ENCODE data around the gene GSTA3. TPM values are rescaled to one million over a fixed set of nuclear protein-coding genes. Genes with fewer than 3 reads are reported as not detected.
A peak's percentile ranks its signal among the peaks of the same experiment; 100 is the strongest.

Gene GSTA3
- total and polyA plus RNA-seq, 2 of the 13 experiments (the other 11 are each of a cell fraction or from before 2014, with no cell fraction given), result not detected

DNA sequence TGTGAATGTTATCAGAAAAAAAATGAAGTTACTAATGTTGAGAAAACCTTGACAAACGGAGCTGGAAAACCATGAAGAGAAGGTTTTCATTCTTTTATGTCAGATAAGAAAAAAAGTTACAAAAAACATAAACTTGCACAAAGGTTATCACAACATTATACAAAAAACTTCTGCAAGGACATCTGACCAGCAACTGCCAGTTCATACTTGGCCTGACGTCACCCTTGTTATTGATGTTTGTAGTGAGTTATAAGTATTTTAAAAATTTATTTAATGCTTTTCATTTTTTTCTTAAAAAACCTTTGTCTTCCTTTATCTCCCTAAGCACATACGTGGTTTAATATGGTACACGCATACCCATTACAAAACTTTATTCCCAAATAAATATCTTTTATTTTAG, 16.3 kb downstream of the GSTA3 start:
- no peak overlapping the region for H2AFZ ChIP-seq (ENCODE audit: low read length)
- H3K4me2 ChIP-seq (ENCODE audit: low read depth, low read length), result no peak overlapping the region
- intact Hi-C loops (cut with micrococcal nuclease; ENCODE audit: unreplicated experiment) (no loop called here), in situ Hi-C loops (cut with HindIII; ENCODE audit: extremely low pct_ligation_motif_present, low pct_unique_long_range_greater_than_20kb) (no loop called here)
- no peaks in the 10 kb centered on the region for H3K36me3 ChIP-seq (replicated peaks in 1 of 2; ENCODE audit: control insufficient read depth in 1 of 2, insufficient read depth in 2 of 2, low read length in 2 of 2)
- H3K4me3 ChIP-seq (replicated peaks in 1 of 3; ENCODE audit: insufficient read depth in 1 of 3, low read depth in 2 of 3, low read length in 3 of 3), result no peak overlapping the region
- FAIRE-seq (no peak), DNase-seq (ENCODE audit: low spot score) (no peak), ATAC-seq (no peak)
- CTCF ChIA-PET (ENCODE audit: low intra/inter-chr PET ratio, low total read pairs), result no interaction called here
- 49% methylated on average over 4 of the region's 4 CpGs for WGBS (ENCODE audit: low lambda C conversion rate)
- H3K4me1 ChIP-seq (ENCODE audit: insufficient read depth, low read length), result 0 out of 2 replicates have a peak, but pooled peaks cover 9% of the 10 kb centered on the region
- no peak overlapping the region for H3K27ac ChIP-seq (ENCODE audit: extremely low read length, insufficient read depth, low read length)
- no peak overlapping the region for H3K9ac ChIP-seq (ENCODE audit: insufficient read depth, low read depth, low read length)
- H3K9me3 ChIP-seq (ENCODE audit: low read length), result peaks cover 9% of the 10 kb centered on the region; the same call in 1 of the 2 replicates
- H3K79me2 ChIP-seq (ENCODE audit: insufficient read depth, low read length), result no peaks in the 10 kb centered on the region
- no peaks in the 10 kb centered on the region for H4K20me1 ChIP-seq (ENCODE audit: insufficient read depth, low read length)
- POLR2A ChIA-PET, result no interaction called here
- H3K27me3 ChIP-seq (ENCODE audit: control insufficient read depth in 1 of 2, insufficient read depth in 2 of 2, low read length in 2 of 2), result peaks cover 0 to 3% of the 10 kb centered on the region in 2 experiments; a peak in 2 of 5 replicates
- no peak for TF ChIP-seq ZNF441 (CRISPR knock-in tag; IDR thresholded peaks at IDR 0.05; ENCODE audit: borderline replicate concordance)
- peak; percentile 49; the same call in 1 of the 2 replicates for TF ChIP-seq CREB1 (IDR thresholded peaks at IDR 0.05)
- no peak for TF ChIP-seq CREB1 (CRISPR knock-in tag; IDR thresholded peaks at IDR 0.05)
- no peak for TF ChIP-seq PHF20 (CRISPR knock-in tag; IDR thresholded peaks at IDR 0.05)
- no peak for TF ChIP-seq ZNF746 (CRISPR knock-in tag; IDR thresholded peaks at IDR 0.05)
- BruUV-seq (replicated peaks), result no TSS peak

DNA sequence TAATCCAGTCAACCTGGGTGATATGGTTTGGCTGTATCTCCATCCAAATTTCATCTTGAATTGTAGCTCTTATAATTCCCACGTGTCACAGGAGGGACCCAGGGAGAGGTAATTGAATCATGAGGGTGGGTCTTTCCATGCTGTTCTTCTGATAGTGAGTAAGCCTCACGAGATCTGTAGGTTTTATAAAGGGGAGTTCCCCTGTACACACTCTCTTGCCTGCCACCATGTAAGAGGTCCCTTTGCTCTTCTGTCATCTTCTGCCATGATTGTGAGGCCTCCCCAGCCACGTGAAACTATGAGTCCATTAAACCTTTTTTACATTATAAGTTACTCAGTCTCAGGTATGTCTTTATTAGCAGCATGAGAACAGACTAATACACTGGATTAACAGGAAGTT, 19.5 kb downstream of the GSTA3 start:
- Histone ChIP-seq H3K36me3 (replicated peaks in 1 of 2; ENCODE audit: control insufficient read depth in 1 of 2, insufficient read depth in 2 of 2, low read length in 2 of 2) (no peaks in the 10 kb centered on the region), H4K20me1 (ENCODE audit: insufficient read depth, low read length) (no peaks in the 10 kb centered on the region), H3K27me3 (ENCODE audit: control insufficient read depth in 1 of 2, insufficient read depth in 2 of 2, low read length in 2 of 2) (peaks cover 0 to 3% of the 10 kb centered on the region in 2 experiments; a peak in 2 of 5 replicates), H3K79me2 (ENCODE audit: insufficient read depth, low read length) (no peaks in the 10 kb centered on the region), H3K4me1 (ENCODE audit: insufficient read depth, low read length) (0 out of 2 replicates have a peak, but pooled peaks cover 9% of the 10 kb centered on the region), H3K4me3 (replicated peaks in 1 of 3; ENCODE audit: insufficient read depth in 1 of 3, low read depth in 2 of 3, low read length in 3 of 3) (no peak overlapping the region), H3K27ac (ENCODE audit: extremely low read length, insufficient read depth, low read length) (no peak overlapping the region), H3K9ac (ENCODE audit: insufficient read depth, low read depth, low read length) (no peak overlapping the region), H3K9me3 (ENCODE audit: low read length) (no peaks in the 10 kb centered on the region), H3K4me2 (ENCODE audit: low read depth, low read length) (no peak overlapping the region), H2AFZ (ENCODE audit: low read length) (no peak overlapping the region)
- FAIRE-seq, result no peak
- ChIA-PET POLR2A (no interaction called here), CTCF (ENCODE audit: low intra/inter-chr PET ratio, low total read pairs) (no interaction called here)
- WGBS (ENCODE audit: low lambda C conversion rate), result 23% methylated on average over 3 of the region's 3 CpGs
- intact Hi-C loops (cut with micrococcal nuclease; ENCODE audit: unreplicated experiment) (no loop called here), in situ Hi-C loops (cut with HindIII; ENCODE audit: extremely low pct_ligation_motif_present, low pct_unique_long_range_greater_than_20kb) (no loop called here)
- ATAC-seq, result no peak
- no peak for DNase-seq (ENCODE audit: low spot score)
- no TSS peak for BruUV-seq (replicated peaks)
- TF ChIP-seq, protein P1, sequence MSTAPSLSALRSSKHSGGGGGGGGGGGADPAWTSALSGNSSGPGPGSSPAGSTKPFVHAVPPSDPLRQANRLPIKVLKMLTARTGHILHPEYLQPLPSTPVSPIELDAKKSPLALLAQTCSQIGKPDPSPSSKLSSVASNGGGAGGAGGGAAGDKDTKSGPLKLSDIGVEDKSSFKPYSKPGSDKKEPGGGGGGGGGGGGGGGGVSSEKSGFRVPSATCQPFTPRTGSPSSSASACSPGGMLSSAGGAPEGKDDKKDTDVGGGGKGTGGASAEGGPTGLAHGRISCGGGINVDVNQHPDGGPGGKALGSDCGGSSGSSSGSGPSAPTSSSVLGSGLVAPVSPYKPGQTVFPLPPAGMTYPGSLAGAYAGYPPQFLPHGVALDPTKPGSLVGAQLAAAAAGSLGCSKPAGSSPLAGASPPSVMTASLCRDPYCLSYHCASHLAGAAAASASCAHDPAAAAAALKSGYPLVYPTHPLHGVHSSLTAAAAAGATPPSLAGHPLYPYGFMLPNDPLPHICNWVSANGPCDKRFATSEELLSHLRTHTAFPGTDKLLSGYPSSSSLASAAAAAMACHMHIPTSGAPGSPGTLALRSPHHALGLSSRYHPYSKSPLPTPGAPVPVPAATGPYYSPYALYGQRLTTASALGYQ (CRISPR knock-in tag; IDR thresholded peaks at IDR 0.05), result no peak
- no peak for TF ChIP-seq YEATS4 (CRISPR knock-in tag; IDR thresholded peaks at IDR 0.05; ENCODE audit: borderline replicate concordance)
- TF ChIP-seq FIP1L1 (IDR thresholded peaks at IDR 0.05; ENCODE audit: borderline replicate concordance, insufficient read depth, low read depth, low read length), result no peak
- no peak for TF ChIP-seq KDM6A (CRISPR knock-in tag; IDR thresholded peaks at IDR 0.05; ENCODE audit: low read depth)
- no peak for TF ChIP-seq REXO4 (CRISPR knock-in tag; IDR thresholded peaks at IDR 0.05; ENCODE audit: borderline replicate concordance)
- no peak for TF ChIP-seq ZNF75D (CRISPR knock-in tag; IDR thresholded peaks at IDR 0.05; ENCODE audit: borderline replicate concordance)
- TF ChIP-seq SETDB1 (CRISPR knock-in tag; IDR thresholded peaks at IDR 0.05; ENCODE audit: borderline replicate concordance), result no peak
- TF ChIP-seq, protein P2, sequence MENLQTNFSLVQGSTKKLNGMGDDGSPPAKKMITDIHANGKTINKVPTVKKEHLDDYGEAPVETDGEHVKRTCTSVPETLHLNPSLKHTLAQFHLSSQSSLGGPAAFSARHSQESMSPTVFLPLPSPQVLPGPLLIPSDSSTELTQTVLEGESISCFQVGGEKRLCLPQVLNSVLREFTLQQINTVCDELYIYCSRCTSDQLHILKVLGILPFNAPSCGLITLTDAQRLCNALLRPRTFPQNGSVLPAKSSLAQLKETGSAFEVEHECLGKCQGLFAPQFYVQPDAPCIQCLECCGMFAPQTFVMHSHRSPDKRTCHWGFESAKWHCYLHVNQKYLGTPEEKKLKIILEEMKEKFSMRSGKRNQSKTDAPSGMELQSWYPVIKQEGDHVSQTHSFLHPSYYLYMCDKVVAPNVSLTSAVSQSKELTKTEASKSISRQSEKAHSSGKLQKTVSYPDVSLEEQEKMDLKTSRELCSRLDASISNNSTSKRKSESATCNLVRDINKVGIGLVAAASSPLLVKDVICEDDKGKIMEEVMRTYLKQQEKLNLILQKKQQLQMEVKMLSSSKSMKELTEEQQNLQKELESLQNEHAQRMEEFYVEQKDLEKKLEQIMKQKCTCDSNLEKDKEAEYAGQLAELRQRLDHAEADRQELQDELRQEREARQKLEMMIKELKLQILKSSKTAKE (CRISPR knock-in tag; IDR thresholded peaks at IDR 0.05; ENCODE audit: borderline replicate concordance), result no peak
- TF ChIP-seq, protein P3, sequence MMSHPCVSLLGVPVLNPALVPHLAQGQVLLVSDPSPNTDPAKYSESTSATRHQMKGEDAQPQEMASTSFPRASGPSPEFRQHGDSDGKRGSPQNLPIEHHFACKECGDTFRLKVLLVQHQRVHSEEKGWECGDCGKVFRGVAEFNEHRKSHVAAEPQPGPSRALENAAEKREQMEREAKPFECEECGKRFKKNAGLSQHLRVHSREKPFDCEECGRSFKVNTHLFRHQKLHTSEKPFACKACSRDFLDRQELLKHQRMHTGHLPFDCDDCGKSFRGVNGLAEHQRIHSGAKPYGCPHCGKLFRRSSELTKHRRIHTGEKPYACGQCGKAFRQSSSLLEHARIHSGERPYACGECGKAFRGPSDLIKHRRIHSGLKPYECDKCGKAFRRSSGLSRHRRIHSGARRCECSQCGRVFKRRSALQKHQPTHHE (CRISPR knock-in tag; IDR thresholded peaks at IDR 0.05; ENCODE audit: borderline replicate concordance), result no peak

Data from HepG2 (cell line).